NCI-H1930 (cell line): ENCODE measurements around the gene GLIS2.

Experiments used
- DNase-seq, 2 experiments: peaks; one replicate each; lab custom pipeline; 2025; lab: John Stamatoyannopoulos, UW

GLIS2 gene

GRCh38 chr16:4382795-4383357 lies 67.0 kb downstream of the GLIS2 start:
- no peak for DNase-seq

GRCh38 chr16:4383591-4384444 lies 68.0 kb downstream of the GLIS2 start:
- no peak for DNase-seq

- DNase-seq: no peak
Observed at GRCh38 chr16:4384509-4384942, 68.7 kb downstream of the GLIS2 start.

- DNase-seq: no peak
Observed at GRCh38 chr16:4385066-4385788, 69.4 kb downstream of the GLIS2 start.

- no peak for DNase-seq
Observed at GRCh38 chr16:4385789-4386450, 70.1 kb downstream of the GLIS2 start.

- no peak for DNase-seq
Observed at GRCh38 chr16:4386451-4386805, 70.6 kb downstream of the GLIS2 start.

GRCh38 chr16:4386951-4387565 lies 71.2 kb downstream of the GLIS2 start:
- DNase-seq: no peak

- no peak for DNase-seq
Observed at GRCh38 chr16:4387781-4388180, 71.9 kb downstream of the GLIS2 start.

GRCh38 chr16:4388271-4389021 lies 72.6 kb downstream of the GLIS2 start:
- no peak for DNase-seq
